Left cardiac atrium (tissue), 4 donors: Measurements from ENCODE around the gene CELF2. TPM values are rescaled to one million over a fixed set of nuclear protein-coding genes. Genes with fewer than 3 reads are reported as not detected.

Source experiments
- ATAC-seq, 2 donors: fragments of 200-7000 bp; cut with Tn5 transposase; one replicate each; pipeline ENCODE4 v1.9.1; 2020; ENCODE audit warnings: mild to moderate bottlenecking in 2 of 2, moderate library complexity in 2 of 2
- DNase-seq: peaks from one replicate; pipeline ENCODE4 v3.0.0-alpha.2; 2020
- intact Hi-C, 2 donors: fragments of 100-400 bp; cut with DNase I; formaldehyde crosslinking; loops; one replicate each; pipeline versions ENCODE4 v1.14.1 to v1.15.1; 2022 to 2023
- total RNA-seq, 2 donors: library from RNA; stranded (reverse); fragmentation: NEBNext Ultra II Directional; extraction: Animal tissue kit (Norgen Biotek cat#: 25700); gene quantifications; one replicate each; pipeline ENCODE4 v1.2.1, GENCODE V29; 2021
- donor health status: DM: no; HTN: yes; CAD: no.
- donor health status: DM: no; HTN: yes; CAD: no; lungs with severe emphysema.
- donor health status: DM: yes; HTN: yes; CAD: no.
- donor health status: Dilated cardiomyopathy.

Gene CELF2
- total RNA-seq, 2 donors from 2014 or later = 68.4 to 72.5 TPM

DNA sequence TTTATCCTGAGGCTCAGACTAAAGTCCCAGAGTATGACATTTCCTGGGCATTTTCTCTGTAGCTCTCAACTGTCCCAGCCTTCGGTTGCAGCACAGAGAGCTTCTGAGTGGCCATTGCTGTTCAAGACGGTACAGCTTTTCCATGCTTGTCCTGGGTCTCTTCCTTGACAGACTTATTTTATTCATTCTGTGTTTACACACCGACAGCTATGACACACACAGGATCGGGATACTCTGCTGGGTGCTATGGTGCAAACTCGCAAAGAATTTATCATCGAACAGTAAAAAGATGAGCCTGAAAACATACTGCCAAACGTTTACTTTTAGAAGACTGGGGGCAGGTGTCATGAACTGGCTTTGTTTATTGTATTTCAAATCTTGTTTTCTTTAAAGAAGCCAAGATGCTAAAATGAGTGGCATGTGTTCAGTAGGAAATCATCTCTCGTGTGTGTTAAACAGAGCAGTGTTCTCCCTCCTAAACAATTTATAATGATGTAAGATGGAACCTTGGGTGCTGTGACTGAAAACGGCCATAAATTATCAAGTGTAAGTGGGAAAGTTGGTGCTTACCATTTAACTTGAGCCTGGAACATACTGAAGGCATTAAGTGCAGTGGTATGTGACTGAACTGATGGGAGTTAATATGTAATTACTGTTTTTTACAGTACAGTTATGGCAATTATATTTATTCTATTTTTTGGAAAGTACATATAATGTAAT is 120.8 kb downstream of the CELF2 start:
- ATAC-seq = no peak
- intact Hi-C loops = no loop called here
- no peak for DNase-seq

DNA sequence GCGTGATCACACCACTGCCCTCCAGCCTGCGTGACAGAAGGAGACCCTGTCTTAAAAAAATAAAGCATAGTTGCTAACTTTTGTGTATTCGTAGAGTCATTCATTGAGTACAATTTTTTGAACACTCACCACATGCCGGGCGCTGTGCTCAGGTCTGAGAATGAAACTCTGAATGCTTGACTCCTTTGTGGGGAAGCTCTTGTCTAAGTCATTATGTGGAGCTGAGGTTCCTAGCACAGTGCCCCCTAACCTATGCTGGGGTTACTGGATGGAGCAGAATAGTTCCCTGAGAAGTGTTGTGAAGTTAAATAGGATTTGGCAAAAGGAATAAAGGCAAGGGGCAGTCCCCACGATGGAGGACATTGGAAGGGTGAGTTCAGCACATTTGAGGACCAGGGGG is 123.3 kb downstream of the CELF2 start:
- DNase-seq = no peak
- no peak for ATAC-seq
- intact Hi-C loops = no loop called here

- no peak for DNase-seq
- intact Hi-C loops = no loop called here
- ATAC-seq = no peak
These were observed 124.0 kb downstream of the CELF2 start for GRCh38 chr10:11141571-11142091.

- intact Hi-C loops = no loop called here
- no peak for ATAC-seq
These were observed 125.1 kb downstream of the CELF2 start for GRCh38 chr10:11142777-11143176.

GRCh38 chr10:11143242-11143641 is 125.6 kb downstream of the CELF2 start:
- DNase-seq = no peak
- ATAC-seq = no peak
- intact Hi-C loops = no loop called here

More at GRCh38 chr10:11142777-11143176, 125.1 kb downstream of the CELF2 start:
- DNase-seq = no peak

DNA sequence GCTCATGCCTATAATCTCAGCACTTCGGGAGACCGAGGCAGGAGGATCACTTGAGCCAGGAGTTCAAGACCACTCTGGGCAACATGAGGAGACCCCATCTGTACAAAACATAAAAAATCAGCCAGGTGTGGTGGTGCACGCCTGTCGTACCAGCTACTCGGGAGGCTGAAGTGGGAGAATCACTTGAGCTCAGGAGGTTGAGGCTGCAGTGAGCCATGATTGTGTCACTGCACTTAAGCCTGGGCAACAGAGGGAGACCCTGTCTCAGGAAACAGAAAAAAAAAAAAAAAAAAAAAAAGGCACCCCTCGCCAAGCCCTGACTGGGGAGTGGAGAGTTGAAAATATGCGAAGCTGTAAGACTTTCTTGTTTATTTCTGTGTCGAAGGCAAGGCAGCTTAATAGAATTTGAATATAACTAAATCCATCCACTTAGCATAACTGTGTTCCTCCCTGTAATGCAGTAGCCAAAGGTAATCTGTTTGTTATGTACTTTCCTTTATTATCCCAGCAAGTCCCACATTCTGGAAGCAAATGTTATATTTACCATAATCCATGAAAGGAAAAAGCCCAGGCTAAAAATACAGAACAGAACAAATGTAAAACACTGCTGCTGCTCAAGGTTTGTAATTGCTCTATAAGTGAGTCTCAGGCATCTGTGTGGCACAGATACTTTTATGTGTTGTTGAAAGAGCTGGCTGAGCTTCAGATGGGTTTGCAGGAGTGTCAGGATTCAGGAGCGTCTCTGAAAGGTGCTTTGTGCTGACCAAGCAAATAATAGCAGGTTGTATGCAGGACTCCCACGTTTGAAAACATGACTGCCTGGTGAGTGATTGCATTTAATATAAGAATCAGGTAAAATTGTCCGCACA is 127.2 kb downstream of the CELF2 start:
- intact Hi-C loops = no loop called here
- DNase-seq (no peak), ATAC-seq (peak in 1 of 2 donors; percentile 13)

DNA sequence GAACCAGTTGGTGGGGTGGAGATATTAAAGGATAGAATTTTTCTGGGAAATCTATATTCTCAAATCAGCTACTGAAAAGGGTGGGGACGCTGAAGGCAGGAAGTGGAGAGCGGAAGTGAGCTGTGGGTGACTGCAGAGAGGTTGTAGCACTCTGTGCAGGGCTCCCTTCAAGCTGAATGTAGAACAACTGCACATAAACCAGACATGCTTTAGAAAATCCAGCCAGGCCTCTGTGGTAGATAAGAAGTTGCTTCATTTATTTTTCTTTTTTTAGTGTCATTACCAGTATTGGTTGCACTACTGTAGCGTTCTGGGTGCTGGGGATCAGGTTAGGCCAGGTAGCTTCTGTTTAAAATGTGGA is 127.8 kb downstream of the CELF2 start:
- intact Hi-C loops = no loop called here
- ATAC-seq (peak; percentile 70 to 76), DNase-seq (no peak)

GRCh38 chr10:11146402-11147171 is 128.9 kb downstream of the CELF2 start:
- intact Hi-C loops = no loop called here
- DNase-seq (no peak), ATAC-seq (no peak)

DNA sequence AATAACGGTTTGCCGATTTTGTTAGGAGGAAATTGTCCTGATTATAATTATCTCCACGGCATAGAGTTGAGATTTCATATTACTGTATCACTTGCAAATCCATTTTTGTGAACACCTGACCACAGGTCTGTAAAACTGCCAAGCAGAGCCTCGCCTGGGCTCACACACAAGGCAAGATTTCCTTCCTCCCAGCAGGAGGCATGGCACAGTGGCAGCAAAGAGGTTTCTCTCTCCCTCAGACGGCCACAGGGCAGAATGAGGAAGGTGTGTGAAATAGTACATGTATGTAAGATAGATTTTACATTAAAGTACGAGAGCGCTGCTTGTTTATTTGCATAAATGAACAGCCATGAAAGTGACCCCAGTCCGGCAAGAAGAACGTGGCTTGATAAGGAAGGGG is 130.1 kb downstream of the CELF2 start:
- intact Hi-C loops = no loop called here
- peak in 1 of 2 donors; percentile 10 for ATAC-seq
- DNase-seq = no peak

DNA sequence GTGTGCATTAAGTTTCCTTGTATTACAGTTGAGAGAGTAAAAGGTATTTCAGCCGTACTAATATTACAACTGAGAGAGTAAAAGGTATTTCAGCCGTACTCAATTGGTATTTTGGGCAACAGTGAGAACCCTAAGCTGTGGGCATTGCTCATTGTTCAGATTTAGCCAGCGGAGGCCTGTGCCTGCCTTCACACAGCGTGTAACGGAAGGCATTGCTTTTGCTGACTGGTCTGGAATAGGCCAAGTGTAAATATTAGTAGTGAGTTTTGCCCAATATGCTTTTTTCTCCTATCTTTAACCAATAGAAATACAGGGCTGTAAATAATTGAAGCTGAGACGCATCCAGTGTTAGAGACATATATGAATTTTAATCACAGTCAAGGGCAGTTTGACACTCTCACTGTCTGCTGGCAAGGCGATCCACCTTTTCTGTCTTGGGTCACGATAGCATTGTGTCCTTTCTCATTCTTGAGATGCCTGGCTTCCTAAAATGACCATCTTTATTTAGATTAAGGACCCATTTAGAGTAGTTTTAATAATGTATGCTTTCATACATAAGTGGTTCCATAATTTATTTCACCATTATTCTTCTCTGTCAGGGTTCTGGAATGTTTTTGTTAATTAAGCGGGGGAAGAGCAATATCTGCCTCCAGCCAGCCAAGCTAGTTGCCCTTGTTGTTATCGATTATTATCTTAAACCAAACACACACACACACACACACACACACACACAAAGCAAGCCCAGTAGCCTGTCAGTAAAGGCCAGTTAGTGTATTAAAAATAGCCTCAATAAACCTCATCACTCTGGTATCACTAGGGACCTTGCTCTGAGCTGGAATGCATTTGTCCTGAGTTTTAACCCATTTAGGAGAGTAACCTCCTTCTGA is 130.7 kb downstream of the CELF2 start:
- intact Hi-C loops = no loop called here
- ATAC-seq (peak; percentile 52 to 64), DNase-seq (no peak)

DNA sequence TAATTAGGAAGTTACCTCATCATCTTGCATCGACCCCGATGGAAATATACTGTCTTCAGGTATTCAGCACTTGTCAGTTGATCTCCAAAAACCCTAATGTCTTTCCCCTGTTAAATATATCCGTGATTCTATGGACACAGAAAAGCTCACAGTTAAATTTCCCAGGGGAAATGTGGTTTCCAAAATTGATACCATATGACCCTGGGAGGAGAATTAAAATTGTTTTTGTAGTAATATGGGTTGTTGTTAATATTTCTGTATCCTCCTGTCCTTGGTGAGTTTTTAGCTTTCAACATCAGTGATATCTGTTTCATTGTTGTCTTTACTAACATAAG is 132.1 kb downstream of the CELF2 start:
- ATAC-seq = no peak
- intact Hi-C loops = no loop called here
- no peak for DNase-seq

GRCh38 chr10:11150231-11150731 is 132.6 kb downstream of the CELF2 start:
- DNase-seq (no peak), ATAC-seq (no peak)
- intact Hi-C loops = no loop called here

DNA sequence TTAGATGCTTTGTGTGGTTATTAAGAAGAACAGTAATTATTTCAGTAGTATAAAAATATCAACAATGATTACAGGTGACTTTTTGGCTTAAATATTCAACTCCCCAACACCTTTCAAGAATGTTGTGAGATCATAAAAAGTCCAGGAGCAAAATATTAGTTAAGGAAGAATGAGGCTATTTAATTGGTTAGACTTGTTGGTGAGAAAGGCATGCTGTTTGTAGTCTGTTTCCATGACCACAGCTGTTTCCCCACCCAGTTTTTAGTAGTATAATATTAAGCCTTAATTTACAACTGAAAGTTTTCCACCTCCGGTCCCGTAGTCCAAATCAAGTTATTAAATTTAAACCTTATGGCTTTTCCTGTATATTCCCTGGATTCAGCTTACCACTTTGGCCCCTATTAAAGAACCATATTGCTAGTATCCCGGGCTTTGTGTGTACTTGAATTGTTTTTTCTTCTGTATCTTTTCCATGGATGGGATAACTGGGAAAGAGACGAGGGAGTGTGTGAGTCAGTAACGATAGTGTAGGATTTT is 133.3 kb downstream of the CELF2 start:
- DNase-seq (no peak), ATAC-seq (peak in 1 of 2 donors; percentile 55)
- intact Hi-C loops = no loop called here

- DNase-seq (no peak), ATAC-seq (no peak)
These were observed 135.1 kb downstream of the CELF2 start for GRCh38 chr10:11152801-11153200.

DNA sequence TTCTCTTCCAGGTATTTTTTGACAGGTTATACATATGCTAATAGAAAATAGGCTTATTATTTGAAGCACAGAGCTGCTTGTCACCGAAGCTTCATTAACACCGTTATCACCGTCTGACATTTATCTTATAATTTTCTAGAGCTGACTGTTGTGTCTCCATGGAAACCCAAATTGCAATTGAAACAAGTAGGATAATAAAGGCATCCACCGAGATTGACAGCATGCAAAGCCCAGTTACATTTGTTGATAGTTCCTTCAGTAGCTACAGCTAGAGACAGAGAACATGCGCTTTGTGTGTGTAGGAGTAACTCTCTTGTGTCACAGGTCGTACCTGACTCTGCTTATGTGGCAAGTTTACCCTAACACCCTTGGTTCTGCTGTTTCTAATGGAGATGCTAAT is 135.6 kb downstream of the CELF2 start:
- intact Hi-C loops = no loop called here
- no peak for ATAC-seq
- no peak for DNase-seq

More at GRCh38 chr10:11152801-11153200, 135.1 kb downstream of the CELF2 start:
- intact Hi-C loops = no loop called here

- DNase-seq (no peak), ATAC-seq (no peak)
- intact Hi-C loops = no loop called here
These were observed 136.1 kb downstream of the CELF2 start for GRCh38 chr10:11153766-11154165.

DNA sequence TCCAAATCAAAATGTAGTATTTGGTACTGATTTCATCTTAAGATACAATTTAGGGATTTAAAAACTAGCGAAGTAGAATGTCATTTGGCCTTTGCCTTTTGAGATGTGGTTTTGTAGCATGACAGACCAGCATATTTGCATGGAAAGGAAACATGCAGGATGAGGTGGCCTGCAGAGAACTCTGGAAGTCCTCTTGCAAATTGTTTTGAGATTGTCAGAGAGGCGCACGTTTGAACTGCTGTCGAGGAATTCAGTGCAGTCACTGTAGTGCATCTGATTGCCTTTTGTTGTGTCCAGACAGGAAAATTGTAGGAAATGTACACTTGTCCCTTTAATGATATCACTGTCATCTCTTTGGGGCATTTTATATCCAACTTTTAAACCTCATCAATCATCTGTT is 136.7 kb downstream of the CELF2 start:
- no peak for DNase-seq
- ATAC-seq = no peak
- intact Hi-C loops = no loop called here

- ATAC-seq (no peak), DNase-seq (no peak)
- intact Hi-C loops = no loop called here
These were observed 137.3 kb downstream of the CELF2 start for GRCh38 chr10:11154849-11155498.
